SK-N-SH (cell line): ENCODE data around the gene UNC50. TPM values are rescaled to one million over a fixed set of nuclear protein-coding genes. Genes with fewer than 3 reads are reported as not detected.

Experiments
- CTCF ChIA-PET: fragments of 300-600, 350-600 bp; formaldehyde crosslinking; extraction: SDS; loops from one replicate; lab custom pipeline; 2021; lab: Yijun Ruan, JAX
- POLR2A ChIA-PET: fragments of 350-600 bp; sonication (Branson Sonifier 250); formaldehyde crosslinking; extraction: SDS; loops from one replicate; lab custom pipeline; 2020; ENCODE audit warnings: antibody characterized with exemption, inconsistent platforms; lab: Yijun Ruan, JAX
- DNase-seq: peaks from one replicate; pipeline ENCODE4 v3.0.0; 2012
- H2AFZ ChIP-seq: fragments of 200-600 bp; sonication (generic); 2 replicates; pipeline ENCODE4 v1.8.1; 2016; ENCODE audit warnings: antibody characterized with exemption, mild to moderate bottlenecking, low read depth
- H3F3A ChIP-seq: fragments of 200-600 bp; sonication (generic); replicated peaks from 2 replicates; pipeline ENCODE3; 2016; ENCODE audit warnings: antibody characterized with exemption, mild to moderate bottlenecking; ENCODE audit not compliant: insufficient read depth
- H3K27ac ChIP-seq, 2 experiments: fragments of 200-500 bp in 1 of 2; fragments of 200-600 bp in 1 of 2; sonication (Bioruptor generic) in 1 of 2; sonication (generic), shearing (Covaris generic) in 1 of 2; 2 replicates each; pipeline versions ENCODE4 v1.5.1 to v1.6.1; 2014 to 2016; ENCODE audit warnings: low read depth in 2 of 2, inconsistent platforms in 1 of 2, low read length in 1 of 2, mild to moderate bottlenecking in 1 of 2, mixed read lengths in 1 of 2
- H3K27me3 ChIP-seq: fragments of 200-600 bp; sonication (generic), shearing (Covaris generic); 2 replicates; pipeline ENCODE4 v1.6.1; 2016; ENCODE audit warnings: mixed run types; ENCODE audit not compliant: insufficient read depth
- H3K36me3 ChIP-seq, 2 experiments: fragments of 200-500 bp in 1 of 2; fragments of 200-600 bp in 1 of 2; sonication (Bioruptor generic) in 1 of 2; sonication (generic) in 1 of 2; replicated peaks in 1 of 2; 2 replicates each; pipeline versions ENCODE3 to v1.5.1; 2014 to 2016; ENCODE audit warnings: low read length in 1 of 2, mild to moderate bottlenecking in 1 of 2; ENCODE audit not compliant: insufficient read depth in 2 of 2, control insufficient read depth in 1 of 2
- H3K4me1 ChIP-seq, 2 experiments: fragments of 200-500 bp in 1 of 2; fragments of 200-600 bp in 1 of 2; sonication (Bioruptor generic) in 1 of 2; sonication (generic), shearing (Covaris generic) in 1 of 2; 2 replicates each; pipeline versions ENCODE4 v1.5.1 to v1.6.1; 2014 to 2016; ENCODE audit warnings: low read depth in 1 of 2, low read length in 1 of 2, mixed run types in 1 of 2; ENCODE audit not compliant: insufficient read depth in 2 of 2, control insufficient read depth in 1 of 2
- H3K4me2 ChIP-seq: fragments of 200-600 bp; sonication (generic), shearing (Covaris generic); 2 replicates; pipeline ENCODE4 v1.6.1; 2017; ENCODE audit warnings: mixed run types
- H3K4me3 ChIP-seq, 2 experiments: fragments of 200-500 bp in 1 of 2; fragments of 200-600 bp in 1 of 2; sonication (Bioruptor generic) in 1 of 2; sonication (generic), shearing (Covaris generic) in 1 of 2; 2 replicates each; pipeline versions ENCODE4 v1.5.1 to v1.8.1; 2014 to 2016; ENCODE audit warnings: low read depth in 2 of 2, inconsistent platforms in 1 of 2, low read length in 1 of 2, mild to moderate bottlenecking in 1 of 2, mixed read lengths in 1 of 2, moderate library complexity in 1 of 2
- H3K79me2 ChIP-seq: fragments of 200-600 bp; sonication (generic); 2 replicates; pipeline ENCODE4 v1.8.1; 2017; ENCODE audit warnings: mild to moderate bottlenecking; ENCODE audit not compliant: insufficient read depth
- H3K9ac ChIP-seq: fragments of 200-600 bp; sonication (generic); 2 replicates; pipeline ENCODE4 v1.6.1; 2017; ENCODE audit warnings: mixed run types
- H3K9me2 ChIP-seq: fragments of 200-600 bp; sonication (generic); 2 replicates; pipeline ENCODE4 v1.6.1; 2017; ENCODE audit warnings: mixed run types
- H3K9me3 ChIP-seq: fragments of 200-600 bp; sonication (generic); 2 replicates; pipeline ENCODE4 v1.6.1; 2017; ENCODE audit warnings: mixed run types, mild to moderate bottlenecking, moderate library complexity
- H4K20me1 ChIP-seq: fragments of 200-600 bp; sonication (generic); 2 replicates; pipeline ENCODE4 v1.6.1; 2017; ENCODE audit warnings: mild to moderate bottlenecking, mixed run types; ENCODE audit not compliant: insufficient read depth
- CTCF ChIP-seq: fragments of 200-600 bp; sonication (generic); IDR thresholded peaks from 2 replicates; pipeline ENCODE4 v1.6.1; 2017; ENCODE audit warnings: antibody characterized with exemption, mild to moderate bottlenecking, moderate library complexity
- ELF1 ChIP-seq: IDR thresholded peaks from 2 replicates; pipeline ENCODE4 v1.4.0; 2012
- FOXJ3 ChIP-seq: sonication (generic); formaldehyde crosslinking; IDR thresholded peaks from 2 replicates; pipeline ENCODE4 v1.5.1; 2020; ENCODE audit warnings: mild to moderate bottlenecking, missing genetic modification reagents
- GABPA ChIP-seq: IDR thresholded peaks from 2 replicates; pipeline ENCODE4 v1.4.0; 2012; ENCODE audit warnings: low read depth, mild to moderate bottlenecking
- GATA2 ChIP-seq: sonication (generic); formaldehyde crosslinking; IDR thresholded peaks from 2 replicates; pipeline ENCODE4 v1.5.0; 2020; ENCODE audit warnings: mild to moderate bottlenecking, missing genetic modification reagents
- IRF3 ChIP-seq: fragments of 150-350 bp; IDR thresholded peaks from 2 replicates; pipeline ENCODE4 v1.6.1; 2016; ENCODE audit warnings: mild to moderate bottlenecking, low read depth, low read length
- MXI1 ChIP-seq: IDR thresholded peaks from 2 replicates; pipeline ENCODE4 v1.6.1; 2012; ENCODE audit warnings: mild to moderate bottlenecking, low read depth, low read length, improper control_type of control experiment
- RAD21 ChIP-seq: IDR thresholded peaks from 2 replicates; pipeline ENCODE4 v1.6.1; 2012; ENCODE audit warnings: mild to moderate bottlenecking, low read length
- RFX5 ChIP-seq: IDR thresholded peaks from 2 replicates; pipeline ENCODE4 v1.6.1; 2012; ENCODE audit warnings: mild to moderate bottlenecking, improper control_type of control experiment, low read length
- RXRA ChIP-seq: IDR thresholded peaks from 2 replicates; pipeline ENCODE4 v1.4.0; 2012; ENCODE audit warnings: low read depth, mild to moderate bottlenecking, borderline replicate concordance
- SIN3A ChIP-seq: IDR thresholded peaks from 2 replicates; pipeline ENCODE4 v1.6.1; 2012; ENCODE audit warnings: low read depth, mild to moderate bottlenecking, low read length, moderate library complexity, borderline replicate concordance
- SMC3 ChIP-seq: IDR thresholded peaks from 2 replicates; pipeline ENCODE4 v1.6.1; 2012; ENCODE audit warnings: low read depth, low read length, improper control_type of control experiment
- TCF12 ChIP-seq: IDR thresholded peaks from 2 replicates; pipeline ENCODE4 v1.4.0; 2012
- TEAD4 ChIP-seq: IDR thresholded peaks from 2 replicates; pipeline ENCODE4 v1.4.0; 2012; ENCODE audit warnings: mild to moderate bottlenecking, borderline replicate concordance; ENCODE audit not compliant: insufficient read depth
- WGBS: methylation state at CpG from one replicate; pipeline ENCODE4 v1.1.6; 2017; ENCODE audit warnings: low lambda C conversion rate; 5-methylcytosine and 5-hydroxymethylcytosine counted together
- polyA plus RNA-seq, 3 experiments: library from polyadenylated mRNA; depleted of rRNA; stranded (reverse); fragments of >200 nt; gene quantifications; 2 replicates each; pipeline ENCODE4 v1.2.3, GENCODE V29; 2012
- TF ChIP-seq, protein P1 (sequence below): IDR thresholded peaks from 2 replicates; pipeline ENCODE4 v1.6.1; 2012; ENCODE audit warnings: mild to moderate bottlenecking, low read depth, low read length, moderate library complexity
- TF ChIP-seq, protein P2 (sequence below): IDR thresholded peaks from 2 replicates; pipeline ENCODE4 v1.4.0; 2012; ENCODE audit warnings: low read depth, borderline replicate concordance

Gene UNC50
- polyA plus RNA-seq, 1 of the 3 experiments (the other 2 are of a cell fraction) = 46.9 TPM

GRCh38 chr2:98577313-98577712, 31.1 kb upstream of the UNC50 start:
- peak; percentile 28 for TF ChIP-seq RAD21
- no peak for TF ChIP-seq TCF12
- TF ChIP-seq IRF3 = no peak
- TF ChIP-seq GATA2 (CRISPR knock-in tag) = no peak
- no peak for TF ChIP-seq RFX5
- peak; percentile 32; the same call in 1 of the 2 replicates for TF ChIP-seq SMC3
- TF ChIP-seq CTCF = 0 out of 2 replicates have a peak, but pooled peaks have one; percentile 21
- no peak for TF ChIP-seq TEAD4
- no peak for TF ChIP-seq GABPA
- TF ChIP-seq, all 33 proteins: peak for 3
- Histone ChIP-seq H3K4me3 (no peak overlapping the region), H3K9ac (no peak overlapping the region), H2AFZ (no peak overlapping the region), H3K9me3 (no peaks in the 10 kb centered on the region), H3K36me3 (peaks cover 0 to 35% of the 10 kb centered on the region in 2 experiments), H3K4me1 (peaks cover 0 to 2% of the 10 kb centered on the region in 2 experiments; a peak in 1 of 4 replicates), H4K20me1 (no peaks in the 10 kb centered on the region), H3K27me3 (no peaks in the 10 kb centered on the region), H3K27ac (no peak overlapping the region; a peak in 1 of 4 replicates), H3K79me2 (no peaks in the 10 kb centered on the region), H3K9me2 (no peaks in the 10 kb centered on the region), H3K4me2 (no peak overlapping the region), H3F3A (peaks cover 4% of the 10 kb centered on the region)
- ChIA-PET CTCF (interaction anchor here (0.5 to 2.2 kb wide), 9 partner anchors 9 to 278 kb away, joined by 3 to 9 read pairs (median 3); partner anchors contain the start of genes COA5 and UNC50), POLR2A (no interaction called here)
- WGBS = 86% methylated on average over 8 of the region's 10 CpGs
- DNase-seq = peak; percentile 44

DNA sequence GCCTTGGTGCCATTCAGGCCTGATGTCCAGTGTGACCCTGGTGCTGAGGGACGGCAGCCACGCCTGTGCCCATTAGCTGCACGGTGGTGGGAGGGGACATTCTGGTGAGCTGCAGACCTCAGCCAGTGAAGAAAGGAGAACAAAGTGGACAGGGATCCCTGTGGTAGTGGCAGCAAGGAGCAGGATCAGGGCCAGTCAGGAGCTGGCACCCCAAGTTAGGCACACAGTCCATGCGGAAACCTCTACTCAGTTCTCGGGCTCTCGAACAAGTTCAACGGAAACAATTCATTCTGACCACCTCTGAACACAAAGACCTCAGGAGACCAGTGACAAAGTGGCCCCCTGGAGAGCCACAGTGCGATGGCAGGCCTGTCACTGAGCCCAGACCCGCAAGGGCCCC, 30.2 kb upstream of the UNC50 start:
- Histone ChIP-seq H4K20me1 (no peaks in the 10 kb centered on the region), H3K4me3 (no peak overlapping the region), H3K9me2 (no peaks in the 10 kb centered on the region), H3K4me2 (no peak overlapping the region), H3K9ac (no peak overlapping the region), H3K27ac (no peak overlapping the region), H3F3A (peaks cover 4% of the 10 kb centered on the region), H3K9me3 (no peaks in the 10 kb centered on the region), H3K27me3 (no peaks in the 10 kb centered on the region), H3K36me3 (peaks cover 0 to 34% of the 10 kb centered on the region in 2 experiments), H3K4me1 (peaks cover 0 to 2% of the 10 kb centered on the region in 2 experiments; a peak in 1 of 4 replicates), H2AFZ (no peak overlapping the region), H3K79me2 (no peaks in the 10 kb centered on the region)
- WGBS = 83% methylated on average over 3 of the region's 9 CpGs
- ChIA-PET POLR2A (no interaction called here), CTCF (interaction anchor here (0.9 to 2.2 kb wide), 3 partner anchors 10 to 154 kb away, joined by 3 to 9 read pairs (median 3); no protein-coding TSS in a partner anchor)
- no peak for DNase-seq
- TF ChIP-seq FOXJ3 (CRISPR knock-in tag) = no peak
- TF ChIP-seq, protein P1, sequence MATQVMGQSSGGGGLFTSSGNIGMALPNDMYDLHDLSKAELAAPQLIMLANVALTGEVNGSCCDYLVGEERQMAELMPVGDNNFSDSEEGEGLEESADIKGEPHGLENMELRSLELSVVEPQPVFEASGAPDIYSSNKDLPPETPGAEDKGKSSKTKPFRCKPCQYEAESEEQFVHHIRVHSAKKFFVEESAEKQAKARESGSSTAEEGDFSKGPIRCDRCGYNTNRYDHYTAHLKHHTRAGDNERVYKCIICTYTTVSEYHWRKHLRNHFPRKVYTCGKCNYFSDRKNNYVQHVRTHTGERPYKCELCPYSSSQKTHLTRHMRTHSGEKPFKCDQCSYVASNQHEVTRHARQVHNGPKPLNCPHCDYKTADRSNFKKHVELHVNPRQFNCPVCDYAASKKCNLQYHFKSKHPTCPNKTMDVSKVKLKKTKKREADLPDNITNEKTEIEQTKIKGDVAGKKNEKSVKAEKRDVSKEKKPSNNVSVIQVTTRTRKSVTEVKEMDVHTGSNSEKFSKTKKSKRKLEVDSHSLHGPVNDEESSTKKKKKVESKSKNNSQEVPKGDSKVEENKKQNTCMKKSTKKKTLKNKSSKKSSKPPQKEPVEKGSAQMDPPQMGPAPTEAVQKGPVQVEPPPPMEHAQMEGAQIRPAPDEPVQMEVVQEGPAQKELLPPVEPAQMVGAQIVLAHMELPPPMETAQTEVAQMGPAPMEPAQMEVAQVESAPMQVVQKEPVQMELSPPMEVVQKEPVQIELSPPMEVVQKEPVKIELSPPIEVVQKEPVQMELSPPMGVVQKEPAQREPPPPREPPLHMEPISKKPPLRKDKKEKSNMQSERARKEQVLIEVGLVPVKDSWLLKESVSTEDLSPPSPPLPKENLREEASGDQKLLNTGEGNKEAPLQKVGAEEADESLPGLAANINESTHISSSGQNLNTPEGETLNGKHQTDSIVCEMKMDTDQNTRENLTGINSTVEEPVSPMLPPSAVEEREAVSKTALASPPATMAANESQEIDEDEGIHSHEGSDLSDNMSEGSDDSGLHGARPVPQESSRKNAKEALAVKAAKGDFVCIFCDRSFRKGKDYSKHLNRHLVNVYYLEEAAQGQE = no peak
- TF ChIP-seq MXI1 = no peak
- TF ChIP-seq, protein P2, sequence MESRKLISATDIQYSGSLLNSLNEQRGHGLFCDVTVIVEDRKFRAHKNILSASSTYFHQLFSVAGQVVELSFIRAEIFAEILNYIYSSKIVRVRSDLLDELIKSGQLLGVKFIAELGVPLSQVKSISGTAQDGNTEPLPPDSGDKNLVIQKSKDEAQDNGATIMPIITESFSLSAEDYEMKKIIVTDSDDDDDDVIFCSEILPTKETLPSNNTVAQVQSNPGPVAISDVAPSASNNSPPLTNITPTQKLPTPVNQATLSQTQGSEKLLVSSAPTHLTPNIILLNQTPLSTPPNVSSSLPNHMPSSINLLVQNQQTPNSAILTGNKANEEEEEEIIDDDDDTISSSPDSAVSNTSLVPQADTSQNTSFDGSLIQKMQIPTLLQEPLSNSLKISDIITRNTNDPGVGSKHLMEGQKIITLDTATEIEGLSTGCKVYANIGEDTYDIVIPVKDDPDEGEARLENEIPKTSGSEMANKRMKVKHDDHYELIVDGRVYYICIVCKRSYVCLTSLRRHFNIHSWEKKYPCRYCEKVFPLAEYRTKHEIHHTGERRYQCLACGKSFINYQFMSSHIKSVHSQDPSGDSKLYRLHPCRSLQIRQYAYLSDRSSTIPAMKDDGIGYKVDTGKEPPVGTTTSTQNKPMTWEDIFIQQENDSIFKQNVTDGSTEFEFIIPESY = no peak
- no peak for TF ChIP-seq CTCF
- TF ChIP-seq GABPA = no peak
- no peak for TF ChIP-seq ELF1
- TF ChIP-seq RXRA = no peak
- no peak for TF ChIP-seq SIN3A
- TF ChIP-seq RAD21 = no peak
